Fibroblast of peridontal ligament (primary cell): ENCODE measurements around the gene C16orf87.
"Not testable (repeated sequence)": the region's sequence is repeated elsewhere in the genome, so short reads cannot be mapped to it uniquely, and the experiment has no call there.

ENCODE experiments used
- DNase-seq: peaks from one replicate; pipeline ENCODE4 v3.0.0-alpha.2; 2010; ENCODE audit errors: extremely low read depth

Gene C16orf87

GRCh38 chr16:46800494-46800893 is 30.5 kb downstream of the C16orf87 start:
- DNase-seq: no peak

- no peak for DNase-seq
These were observed 33.5 kb downstream of the C16orf87 start for GRCh38 chr16:46797501-46797900.

- DNase-seq: no peak
These were observed 34.2 kb downstream of the C16orf87 start for GRCh38 chr16:46796764-46797269.

- no peak for DNase-seq
These were observed 37.1 kb downstream of the C16orf87 start for GRCh38 chr16:46793841-46794240.

- DNase-seq: peak; percentile 6
These were observed 40.2 kb downstream of the C16orf87 start for GRCh38 chr16:46790599-46791270.

GRCh38 chr16:46789499-46790414 is 41.2 kb downstream of the C16orf87 start:
- peak; percentile 51 for DNase-seq

- DNase-seq: no peak
These were observed 42.0 kb downstream of the C16orf87 start for GRCh38 chr16:46788891-46789474.

GRCh38 chr16:46787909-46788308 is 43.1 kb downstream of the C16orf87 start:
- DNase-seq: no peak

GRCh38 chr16:46785076-46785845 is 45.7 kb downstream of the C16orf87 start:
- no peak for DNase-seq

GRCh38 chr16:46784569-46784968 is 46.4 kb downstream of the C16orf87 start:
- not testable (repeated sequence) for DNase-seq

GRCh38 chr16:46783800-46784199 is 47.2 kb downstream of the C16orf87 start:
- DNase-seq: no peak

GRCh38 chr16:46782320-46782719 is 48.7 kb downstream of the C16orf87 start:
- DNase-seq: no peak

- no peak for DNase-seq
These were observed 53.2 kb downstream of the C16orf87 start for GRCh38 chr16:46777804-46778203.

- peak; percentile 4 for DNase-seq
These were observed 55.8 kb downstream of the C16orf87 start for GRCh38 chr16:46775214-46775613.

- no peak for DNase-seq
These were observed 56.2 kb downstream of the C16orf87 start for GRCh38 chr16:46774743-46775177.

- DNase-seq: no peak
These were observed 58.5 kb downstream of the C16orf87 start for GRCh38 chr16:46772463-46772862.

GRCh38 chr16:46768809-46769208 is 62.2 kb downstream of the C16orf87 start:
- DNase-seq: no peak

- peak; percentile 27 for DNase-seq
These were observed 65.9 kb downstream of the C16orf87 start for GRCh38 chr16:46765050-46765449.

GRCh38 chr16:46763147-46763546 is 67.8 kb downstream of the C16orf87 start:
- DNase-seq: no peak

- no peak for DNase-seq
These were observed 68.4 kb downstream of the C16orf87 start for GRCh38 chr16:46762583-46762982.

- no peak for DNase-seq
These were observed 71.7 kb downstream of the C16orf87 start for GRCh38 chr16:46759309-46759708.
